ENCODE data around the gene TRIM43B. TPM values are rescaled to one million over a fixed set of nuclear protein-coding genes. Genes with fewer than 3 reads are reported as not detected.

Gene TRIM43B
- total RNA-seq, 1 donor from 2014 or later, result not detected

Other genes with a start within 250 kb of the TRIM43B start
- 1.5 to 1.7 TPM (median 1.7 TPM) in 3 replicates for gene PROM2, start 210.3 kb downstream of the TRIM43B start, total RNA-seq
- 3.1 to 6.0 TPM (median 5.9 TPM) in 3 replicates for gene KCNIP3, start 187.4 kb downstream of the TRIM43B start, total RNA-seq
- gene FAHD2A, start 82.0 kb downstream of the TRIM43B start, total RNA-seq, result 23.9 to 30.4 TPM (median 27.4 TPM) in 3 replicates
- not detected in 3 replicates for gene TRIM43, start 107.2 kb upstream of the TRIM43B start, total RNA-seq